Skeletal muscle satellite cell (primary cell): ENCODE measurements around the gene NT5C1A.

Experiments used
- H3K27me3 ChIP-seq: 2 replicates; pipeline ENCODE4 v1.7.0; 2013; ENCODE audit warnings: low read length; ENCODE audit not compliant: control insufficient read depth, insufficient read depth
- H3K36me3 ChIP-seq: 2 replicates; pipeline ENCODE4 v1.7.0; 2013; ENCODE audit warnings: mild to moderate bottlenecking, control low read depth, low read length; ENCODE audit not compliant: insufficient read depth
- H3K4me1 ChIP-seq: 2 replicates; pipeline ENCODE4 v1.7.0; 2013; ENCODE audit warnings: low read length; ENCODE audit not compliant: control insufficient read depth, insufficient read depth
- H3K4me2 ChIP-seq: 2 replicates; pipeline ENCODE4 v1.7.0; 2013; ENCODE audit warnings: mild to moderate bottlenecking, low read length
- H3K4me3 ChIP-seq: 2 replicates; pipeline ENCODE4 v1.7.0; 2013; ENCODE audit warnings: low read length
- H3K9ac ChIP-seq: 2 replicates; pipeline ENCODE4 v1.7.0; 2013; ENCODE audit warnings: mild to moderate bottlenecking, low read depth, low read length, moderate library complexity
- H3K9me3 ChIP-seq: replicated peaks from 2 replicates; pipeline ENCODE4 v1.7.0; 2013; ENCODE audit warnings: mild to moderate bottlenecking, control low read depth, low read length

NT5C1A gene

DNA sequence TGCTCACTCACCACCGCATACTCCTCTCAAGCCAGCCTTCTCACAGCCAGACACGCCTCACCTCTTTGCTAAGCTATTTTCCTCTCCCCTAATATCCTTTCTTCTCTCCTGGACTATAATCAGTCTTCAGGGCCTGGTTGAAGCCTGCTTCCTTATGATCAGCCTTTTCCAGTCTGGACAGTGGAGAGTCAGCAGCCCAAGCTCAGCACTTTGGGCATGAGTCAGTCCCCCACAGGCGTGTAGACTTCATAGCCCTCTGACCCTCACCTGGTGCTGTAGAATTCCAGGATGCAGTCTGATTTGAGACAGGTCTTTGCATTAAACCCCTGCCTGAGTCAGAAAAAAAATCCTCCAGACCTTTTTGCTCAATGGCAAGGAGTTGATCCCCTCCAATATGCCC, 16.8 kb upstream of the NT5C1A start:
- H3K9ac ChIP-seq = no peak overlapping the region
- peaks cover 11% of the 10 kb centered on the region for H3K4me1 ChIP-seq
- H3K4me3 ChIP-seq = no peak overlapping the region
- H3K4me2 ChIP-seq = no peak overlapping the region
- no peaks in the 10 kb centered on the region for H3K36me3 ChIP-seq
- peaks cover 89% of the 10 kb centered on the region for H3K27me3 ChIP-seq
- no peaks in the 10 kb centered on the region for H3K9me3 ChIP-seq

- Histone ChIP-seq H3K4me2 (no peak overlapping the region), H3K27me3 (peaks cover 86% of the 10 kb centered on the region), H3K9me3 (no peaks in the 10 kb centered on the region), H3K4me3 (no peak overlapping the region), H3K4me1 (peaks cover 11% of the 10 kb centered on the region), H3K9ac (no peak overlapping the region), H3K36me3 (no peaks in the 10 kb centered on the region)
Measured at GRCh38 chr1:39687243-39687642, 15.3 kb upstream of the NT5C1A start.

DNA sequence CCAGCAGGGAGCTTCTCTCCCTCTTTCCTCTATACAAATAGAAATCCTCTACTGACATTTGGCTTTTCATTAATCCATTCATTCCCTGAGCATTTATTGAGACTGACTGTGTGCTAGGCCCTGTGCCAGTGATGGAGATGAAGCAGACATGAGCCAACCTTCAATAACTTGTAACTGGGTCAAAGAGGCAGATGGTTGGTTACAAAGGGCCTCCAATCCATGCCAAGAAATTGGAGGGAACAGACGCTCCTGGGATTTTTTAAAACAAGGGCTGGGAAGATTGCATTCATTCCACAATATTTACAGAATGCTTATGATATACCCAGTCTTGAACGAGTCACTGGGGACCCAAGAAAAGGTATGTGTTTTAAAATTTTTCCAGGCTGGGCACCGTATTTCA, 13.2 kb upstream of the NT5C1A start:
- H3K4me1 ChIP-seq = peaks cover 6% of the 10 kb centered on the region
- no peaks in the 10 kb centered on the region for H3K9me3 ChIP-seq
- H3K36me3 ChIP-seq = no peaks in the 10 kb centered on the region

DNA sequence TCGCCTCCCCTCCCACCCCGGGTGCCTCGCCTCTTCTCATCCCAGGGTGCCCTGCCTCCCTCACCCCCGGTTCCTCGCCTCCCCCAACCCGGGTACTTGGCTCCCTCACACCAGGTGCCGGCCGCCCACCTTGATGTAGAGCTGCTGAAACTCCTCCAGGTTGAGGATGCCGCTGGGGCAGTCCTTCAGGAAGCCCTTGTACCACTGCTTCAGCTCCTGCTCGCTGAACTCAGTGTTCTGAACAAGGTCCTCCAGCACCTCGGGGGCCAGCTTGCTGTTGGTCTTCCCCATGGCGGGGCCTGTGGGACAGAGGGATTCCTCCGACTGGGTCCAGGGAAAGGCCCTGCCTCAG, 12.4 kb upstream of the NT5C1A start:
- Histone ChIP-seq H3K36me3 (no peaks in the 10 kb centered on the region), H3K9ac (no peak overlapping the region), H3K27me3 (peaks cover 77% of the 10 kb centered on the region), H3K9me3 (no peaks in the 10 kb centered on the region), H3K4me1 (peaks cover 11% of the 10 kb centered on the region), H3K4me2 (no peak overlapping the region), H3K4me3 (no peak overlapping the region)

More for the DNA sequence above, 13.2 kb upstream of the NT5C1A start:
- Histone ChIP-seq H3K27me3 (peaks cover 84% of the 10 kb centered on the region), H3K9ac (no peak overlapping the region), H3K4me2 (no peak overlapping the region), H3K4me3 (no peak overlapping the region)

GRCh38 chr1:39683591-39684312, 11.8 kb upstream of the NT5C1A start:
- Histone ChIP-seq H3K4me3 (no peak overlapping the region), H3K9ac (no peak overlapping the region)

GRCh38 chr1:39681999-39682398, 10.1 kb upstream of the NT5C1A start:
- H3K27me3 ChIP-seq = peaks cover 58% of the 10 kb centered on the region
- no peak overlapping the region for H3K9ac ChIP-seq
- no peaks in the 10 kb centered on the region for H3K36me3 ChIP-seq
- H3K4me2 ChIP-seq = no peak overlapping the region
- no peak overlapping the region for H3K4me3 ChIP-seq
- no peaks in the 10 kb centered on the region for H3K9me3 ChIP-seq
- H3K4me1 ChIP-seq = peaks cover 13% of the 10 kb centered on the region

More at GRCh38 chr1:39683591-39684312, 11.8 kb upstream of the NT5C1A start:
- H3K36me3 ChIP-seq = no peaks in the 10 kb centered on the region
- no peaks in the 10 kb centered on the region for H3K9me3 ChIP-seq
- peaks cover 71% of the 10 kb centered on the region for H3K27me3 ChIP-seq
- H3K4me2 ChIP-seq = peak overlapping the region; percentile 25
- peaks cover 11% of the 10 kb centered on the region for H3K4me1 ChIP-seq

DNA sequence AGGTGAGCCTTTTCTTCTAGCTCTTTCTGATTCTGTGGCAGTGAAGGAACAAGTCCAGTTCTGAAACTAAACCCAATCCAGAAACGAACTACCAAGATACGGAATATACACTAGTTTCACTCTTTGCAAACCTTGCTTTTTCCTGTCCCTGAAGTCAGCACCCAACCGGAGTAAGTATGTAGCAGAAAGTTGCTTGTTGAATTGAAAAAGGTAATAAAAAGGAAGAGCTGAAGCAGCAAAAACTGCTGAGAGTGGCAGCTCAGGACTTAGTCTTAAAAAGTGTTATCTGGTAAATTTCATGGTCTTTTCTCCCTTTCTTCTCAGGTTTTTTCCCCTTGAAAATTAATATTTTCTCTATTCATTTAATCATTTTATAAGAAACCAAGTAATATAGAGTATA, 9.4 kb upstream of the NT5C1A start:
- no peak overlapping the region for H3K4me2 ChIP-seq
- H3K36me3 ChIP-seq = no peaks in the 10 kb centered on the region
- peaks cover 51% of the 10 kb centered on the region for H3K27me3 ChIP-seq
- H3K9me3 ChIP-seq = no peaks in the 10 kb centered on the region
- no peak overlapping the region for H3K9ac ChIP-seq
- H3K4me3 ChIP-seq = no peak overlapping the region
- peaks cover 16% of the 10 kb centered on the region for H3K4me1 ChIP-seq

- Histone ChIP-seq H3K27me3 (peaks cover 49% of the 10 kb centered on the region), H3K9me3 (no peaks in the 10 kb centered on the region), H3K4me3 (no peak overlapping the region), H3K9ac (no peak overlapping the region), H3K4me2 (no peak overlapping the region), H3K4me1 (peaks cover 16% of the 10 kb centered on the region), H3K36me3 (no peaks in the 10 kb centered on the region)
Measured at GRCh38 chr1:39680751-39681150, 8.8 kb upstream of the NT5C1A start.

DNA sequence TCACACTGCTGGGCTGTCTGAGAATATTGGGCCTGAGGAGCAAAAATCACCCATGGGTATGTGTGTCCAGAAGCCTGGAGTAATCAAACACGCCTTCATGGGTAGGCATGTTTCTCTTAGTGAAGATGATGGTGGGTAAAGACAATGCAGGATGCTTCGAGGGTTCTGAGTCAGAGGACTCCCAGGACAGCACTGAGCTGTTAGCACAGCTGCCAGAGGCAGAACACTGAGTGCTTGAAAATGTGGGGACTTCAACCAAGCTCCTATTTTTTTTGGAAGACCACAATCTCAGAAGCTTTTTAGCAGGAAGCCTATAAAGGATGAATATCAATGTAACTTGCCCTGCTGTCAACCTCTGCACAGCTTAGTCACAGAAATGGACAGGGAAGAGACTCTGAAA, 7.9 kb upstream of the NT5C1A start:
- Histone ChIP-seq H3K4me3 (no peak overlapping the region), H3K9ac (no peak overlapping the region), H3K36me3 (no peaks in the 10 kb centered on the region), H3K4me2 (no peak overlapping the region), H3K27me3 (peaks cover 45% of the 10 kb centered on the region), H3K9me3 (no peaks in the 10 kb centered on the region), H3K4me1 (peaks cover 16% of the 10 kb centered on the region)

DNA sequence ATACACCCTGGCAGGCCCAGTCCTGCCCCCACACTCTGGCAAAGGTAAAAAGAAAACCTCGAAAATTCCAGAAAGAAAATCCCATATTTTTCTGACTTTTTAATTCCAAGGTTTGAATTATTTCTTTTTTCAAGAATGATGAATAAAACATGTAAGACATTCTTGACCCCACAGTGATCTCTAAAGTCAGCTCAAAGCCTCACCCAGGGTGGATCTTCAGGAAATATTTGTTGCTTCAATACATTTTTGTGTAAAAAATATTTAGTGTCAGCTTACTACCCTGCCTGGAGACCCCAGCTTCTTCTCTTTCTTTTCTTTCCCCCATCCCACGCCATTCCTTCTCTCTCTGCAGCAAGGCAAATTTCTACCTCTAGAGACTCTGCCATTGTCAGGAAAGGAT, 7.0 kb upstream of the NT5C1A start:
- H3K27me3 ChIP-seq = peaks cover 41% of the 10 kb centered on the region

DNA sequence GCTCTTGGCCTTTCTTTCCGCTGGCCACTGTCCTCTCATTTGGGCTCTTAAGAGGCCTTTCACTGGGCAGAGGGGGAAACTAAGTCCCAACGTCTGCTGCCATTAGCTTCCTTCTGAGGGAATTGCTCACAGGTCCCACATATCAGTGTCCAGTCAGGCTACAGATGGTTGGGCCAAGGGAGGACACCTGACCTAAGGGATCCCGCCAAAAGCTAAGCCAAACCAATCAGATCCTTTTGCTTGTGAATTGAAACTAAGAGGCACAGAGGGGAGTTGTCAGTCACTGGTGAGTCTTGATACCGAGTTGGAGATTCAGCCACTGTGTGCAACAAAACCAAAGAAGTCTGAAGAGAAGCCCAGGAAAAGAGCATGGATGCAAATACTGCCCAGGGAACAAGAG, 5.7 kb upstream of the NT5C1A start:
- Histone ChIP-seq H3K4me1 (peaks cover 16% of the 10 kb centered on the region), H3K9ac (no peak overlapping the region), H3K27me3 (peaks cover 42% of the 10 kb centered on the region), H3K9me3 (no peaks in the 10 kb centered on the region), H3K36me3 (no peaks in the 10 kb centered on the region), H3K4me2 (no peak overlapping the region), H3K4me3 (no peak overlapping the region)

More for the DNA sequence above, 7.0 kb upstream of the NT5C1A start:
- no peaks in the 10 kb centered on the region for H3K9me3 ChIP-seq
- H3K9ac ChIP-seq = no peak overlapping the region
- no peak overlapping the region for H3K4me3 ChIP-seq
- peaks cover 16% of the 10 kb centered on the region for H3K4me1 ChIP-seq
- no peaks in the 10 kb centered on the region for H3K36me3 ChIP-seq
- no peak overlapping the region for H3K4me2 ChIP-seq

DNA sequence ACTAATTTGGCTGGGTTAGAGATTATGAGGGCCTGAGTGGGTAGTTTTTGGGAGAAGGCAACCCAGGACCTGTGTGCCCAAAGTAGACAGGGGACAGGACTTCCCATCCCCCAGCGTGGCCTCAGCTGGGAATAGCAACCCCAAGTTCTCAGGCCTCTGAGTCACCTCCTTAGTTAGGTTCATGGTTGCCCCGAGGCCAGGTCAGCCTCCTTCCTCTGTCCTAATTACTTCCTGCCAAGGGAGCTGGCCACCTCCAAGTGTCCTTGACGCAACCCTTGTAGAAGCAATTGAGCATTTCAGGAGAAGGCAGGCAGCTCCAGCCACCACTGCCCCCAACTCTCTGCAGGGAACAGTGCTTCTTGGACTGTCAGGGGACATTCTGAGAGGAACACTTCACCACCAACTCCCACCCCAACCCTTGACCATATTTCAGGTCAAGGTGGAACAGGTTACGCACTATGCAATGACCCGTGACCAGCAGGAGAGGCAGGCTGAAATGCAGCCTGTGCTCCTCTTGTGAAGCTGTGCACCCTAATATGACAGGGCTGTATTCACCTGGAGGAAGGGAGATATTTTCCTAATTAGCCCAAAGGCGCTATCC, 5.1 kb upstream of the NT5C1A start:
- H3K9me3 ChIP-seq = no peaks in the 10 kb centered on the region
- peaks cover 40% of the 10 kb centered on the region for H3K27me3 ChIP-seq
- no peak overlapping the region for H3K4me2 ChIP-seq
- H3K36me3 ChIP-seq = no peaks in the 10 kb centered on the region
- peaks cover 22% of the 10 kb centered on the region for H3K4me1 ChIP-seq
- no peak overlapping the region for H3K9ac ChIP-seq
- H3K4me3 ChIP-seq = no peak overlapping the region
